HepG2 (cell line): ENCODE measurements around the gene ZNF593OS. TPM values are rescaled to one million over a fixed set of nuclear protein-coding genes. Genes with fewer than 3 reads are reported as not detected.

Experiments used
- ATAC-seq: fragments of 200-7000 bp; cut with Tn5 transposase; 3 replicates; pipeline ENCODE4 v1.9.1; 2020; ENCODE audit warnings: mild to moderate bottlenecking, moderate library complexity
- BruUV-seq: library from RNA; stranded (reverse); fragments of 400-500 nt; replicated peaks from 2 replicates; lab custom pipeline; 2021; lab: Mats Ljungman, UMichigan
- CTCF ChIA-PET: fragments of 300-600 bp; formaldehyde crosslinking; extraction: SDS; loops from one replicate; lab custom pipeline; 2021; ENCODE audit warnings: low total read pairs, inconsistent platforms, low intra/inter-chr PET ratio; lab: Yijun Ruan, JAX
- POLR2A ChIA-PET: fragments of 350-600 bp; sonication (Branson Sonifier 250); formaldehyde crosslinking; loops from one replicate; lab custom pipeline; 2020; ENCODE audit warnings: antibody characterized with exemption, inconsistent platforms; lab: Yijun Ruan, JAX
- DNase-seq: peaks from one replicate; pipeline ENCODE4 v3.0.0-alpha.2; 2015; ENCODE audit warnings: low spot score
- FAIRE-seq: peaks from 3 replicates; lab custom pipeline; 2011; peaks lifted over from hg19 to GRCh38; lab: Jason Lieb, UNC
- H2AFZ ChIP-seq: one replicate; pipeline ENCODE4 v1.6.1; 2011; ENCODE audit warnings: low read length, inconsistent platforms
- H3K27ac ChIP-seq: fragments of 300-600 bp; 3 replicates; pipeline ENCODE4 v1.8.0; 2011; ENCODE audit warnings: mixed run types, mild to moderate bottlenecking, mixed read lengths, low read length, inconsistent platforms; ENCODE audit not compliant: insufficient read depth; ENCODE audit errors: extremely low read length
- H3K27me3 ChIP-seq, 2 experiments: fragments of 200-600 bp in 1 of 2; 2 replicates in 1 of 2; 3 replicates in 1 of 2; pipeline versions ENCODE4 v1.6.0 to v1.8.0; 2011; ENCODE audit warnings: low read length in 2 of 2, mild to moderate bottlenecking in 2 of 2, moderate library complexity in 2 of 2, inconsistent platforms in 1 of 2; ENCODE audit not compliant: insufficient read depth in 2 of 2, control insufficient read depth in 1 of 2
- H3K36me3 ChIP-seq, 2 experiments: fragments of 200-600 bp in 1 of 2; replicated peaks in 1 of 2; 2 replicates in 1 of 2; 3 replicates in 1 of 2; pipeline versions ENCODE4 v1.5.1 to v1.8.0; 2011; ENCODE audit warnings: low read length in 2 of 2, inconsistent platforms in 1 of 2; ENCODE audit not compliant: insufficient read depth in 2 of 2, control insufficient read depth in 1 of 2
- H3K4me1 ChIP-seq: 2 replicates; pipeline ENCODE4 v1.5.1; 2012; ENCODE audit warnings: low read length, inconsistent platforms; ENCODE audit not compliant: insufficient read depth
- H3K4me2 ChIP-seq: 2 replicates; pipeline ENCODE4 v1.6.0; 2011; ENCODE audit warnings: low read depth, low read length, inconsistent platforms
- H3K4me3 ChIP-seq, 3 experiments: fragments of 200-600 bp in 1 of 3; sonication (generic), shearing (Covaris generic) in 1 of 3; replicated peaks in 1 of 3; 2 replicates each; pipeline ENCODE4 v1.5.1; 2011 to 2016; ENCODE audit warnings: low read length in 3 of 3, inconsistent platforms in 2 of 3, low read depth in 2 of 3, mild to moderate bottlenecking in 2 of 3, control low read depth in 1 of 3, mixed read lengths in 1 of 3; ENCODE audit not compliant: insufficient read depth in 1 of 3
- H3K79me2 ChIP-seq: one replicate; pipeline ENCODE4 v1.6.1; 2011; ENCODE audit warnings: low read length, inconsistent platforms; ENCODE audit not compliant: insufficient read depth
- H3K9ac ChIP-seq: 2 replicates; pipeline ENCODE4 v1.6.0; 2011; ENCODE audit warnings: mild to moderate bottlenecking, low read depth, low read length, inconsistent platforms; ENCODE audit not compliant: insufficient read depth
- H3K9me3 ChIP-seq: 2 replicates; pipeline ENCODE4 v1.5.1; 2012; ENCODE audit warnings: mild to moderate bottlenecking, low read length
- H4K20me1 ChIP-seq: 2 replicates; pipeline ENCODE4 v1.6.0; 2011; ENCODE audit warnings: inconsistent platforms, mild to moderate bottlenecking, low read length, moderate library complexity; ENCODE audit not compliant: insufficient read depth
- AGO1 ChIP-seq: fragments of 200-400 bp; formaldehyde crosslinking; IDR thresholded peaks from 2 replicates; pipeline ENCODE4 v1.6.1; 2017; ENCODE audit warnings: mild to moderate bottlenecking, low read depth, low read length, moderate library complexity; ENCODE audit not compliant: poor library complexity, severe bottlenecking
- EED ChIP-seq: sonication (generic); formaldehyde crosslinking; IDR thresholded peaks from 2 replicates; pipeline ENCODE4 v1.5.0; 2020; ENCODE audit warnings: mild to moderate bottlenecking, missing genetic modification reagents
- FOXO1 ChIP-seq: sonication (generic); formaldehyde crosslinking; IDR thresholded peaks from 2 replicates; pipeline ENCODE4 v1.4.0; 2020; ENCODE audit warnings: missing genetic modification reagents
- HNRNPL ChIP-seq: fragments of 200-400 bp; formaldehyde crosslinking; IDR thresholded peaks from 2 replicates; pipeline ENCODE4 v1.6.1; 2017; ENCODE audit warnings: mild to moderate bottlenecking, low read depth, low read length
- MTA3 ChIP-seq: sonication (generic); formaldehyde crosslinking; IDR thresholded peaks from 2 replicates; pipeline ENCODE4 v1.4.0; 2020; ENCODE audit warnings: missing genetic modification reagents
- MXI1 ChIP-seq: IDR thresholded peaks from 3 replicates; pipeline ENCODE4 v1.6.1; 2012; ENCODE audit warnings: low read depth, low read length, inconsistent platforms, borderline replicate concordance
- RCOR2 ChIP-seq: IDR thresholded peaks from 2 replicates; pipeline ENCODE4 v1.6.1; 2016; ENCODE audit warnings: missing biosample characterization, missing genetic modification reagents
- TAF1 ChIP-seq: sonication (generic); formaldehyde crosslinking; IDR thresholded peaks from 2 replicates; pipeline ENCODE4 v1.4.0; 2020; ENCODE audit warnings: missing genetic modification reagents
- TBX2 ChIP-seq: sonication (generic); formaldehyde crosslinking; IDR thresholded peaks from 2 replicates; pipeline ENCODE4 v1.5.0; 2020; ENCODE audit warnings: missing genetic modification reagents, mild to moderate bottlenecking, borderline replicate concordance
- ZMYM4 ChIP-seq: sonication (generic); formaldehyde crosslinking; IDR thresholded peaks from 2 replicates; pipeline ENCODE4 v1.8.1; 2023; ENCODE audit warnings: mild to moderate bottlenecking, missing genetic modification reagents
- ZNF232 ChIP-seq: sonication (generic); formaldehyde crosslinking; IDR thresholded peaks from 2 replicates; pipeline ENCODE4 v1.4.0; 2020; ENCODE audit warnings: missing genetic modification reagents, borderline replicate concordance
- ZNF326 ChIP-seq: sonication (generic); formaldehyde crosslinking; IDR thresholded peaks from 2 replicates; pipeline ENCODE4 v1.4.0; 2020; ENCODE audit warnings: missing genetic modification reagents, borderline replicate concordance
- ZNF543 ChIP-seq: sonication (generic); formaldehyde crosslinking; IDR thresholded peaks from 2 replicates; pipeline ENCODE4 v1.4.0; 2020; ENCODE audit warnings: mild to moderate bottlenecking, missing genetic modification reagents
- ZNF660 ChIP-seq: sonication (generic); formaldehyde crosslinking; IDR thresholded peaks from 2 replicates; pipeline ENCODE4 v1.5.1; 2020; ENCODE audit warnings: mild to moderate bottlenecking, low read depth, missing genetic modification reagents, borderline replicate concordance
- ZNF772 ChIP-seq: sonication (generic); formaldehyde crosslinking; IDR thresholded peaks from 2 replicates; pipeline ENCODE4 v1.5.0; 2020; ENCODE audit warnings: mild to moderate bottlenecking, missing genetic modification reagents
- WGBS: methylation state at CpG from one replicate; pipeline ENCODE4 v1.1.6; 2017; ENCODE audit warnings: low lambda C conversion rate; 5-methylcytosine and 5-hydroxymethylcytosine counted together
- in situ Hi-C: cut with HindIII; loops from 2 replicates; pipeline ENCODE4 v1.10.0; 2017; ENCODE audit warnings: low pct_unique_long_range_greater_than_20kb; ENCODE audit not compliant: extremely low pct_ligation_motif_present
- intact Hi-C: fragments of 100-400 bp; cut with micrococcal nuclease; formaldehyde crosslinking; loops from one replicate; pipeline ENCODE4 v1.10.0; 2022; ENCODE audit not compliant: unreplicated experiment
- polyA plus RNA-seq, 8 experiments: library from polyadenylated mRNA; depleted of rRNA in 3 of 8; stranded (reverse) in 7 of 8; unstranded in 1 of 8; fragments of >200 nt; fragmentation: Illumina TruSeq in 4 of 8; extraction: Trizol in 4 of 8; gene quantifications; 2 replicates each; pipeline versions ENCODE4 v1.2.1 to v1.2.3, GENCODE V29; 2011 to 2016; ENCODE audit warnings: low read depth in 4 of 8, missing spikeins in 1 of 8, mixed read lengths in 1 of 8; ENCODE audit not compliant: insufficient read depth in 1 of 8
- total RNA-seq, 5 experiments: library from RNA; depleted of rRNA; stranded (reverse); fragments of >200 nt; fragmentation: Illumina TruSeq; extraction: Trizol; gene quantifications; 2 replicates each; pipeline ENCODE4 v1.2.3, GENCODE V29; 2016; ENCODE audit warnings: low read depth in 1 of 5
- TF ChIP-seq, protein P1 (sequence below): sonication (generic); formaldehyde crosslinking; IDR thresholded peaks from 2 replicates; pipeline ENCODE4 v1.4.0; 2020; ENCODE audit warnings: missing genetic modification reagents
- TF ChIP-seq, protein P2 (sequence below): sonication (generic); IDR thresholded peaks from 2 replicates; pipeline ENCODE4 v1.6.1; 2016; ENCODE audit warnings: low read depth, borderline replicate concordance
- TF ChIP-seq, protein P3 (sequence below): sonication (generic); formaldehyde crosslinking; conservative IDR thresholded peaks from 2 replicates; pipeline ENCODE4 v1.8.0; 2022; ENCODE audit warnings: low read depth, missing genetic modification reagents

The ZNF593OS gene
- total and polyA plus RNA-seq, 2 of the 13 experiments (the other 11 are each of a cell fraction or from before 2014, with no cell fraction given): not detected

DNA sequence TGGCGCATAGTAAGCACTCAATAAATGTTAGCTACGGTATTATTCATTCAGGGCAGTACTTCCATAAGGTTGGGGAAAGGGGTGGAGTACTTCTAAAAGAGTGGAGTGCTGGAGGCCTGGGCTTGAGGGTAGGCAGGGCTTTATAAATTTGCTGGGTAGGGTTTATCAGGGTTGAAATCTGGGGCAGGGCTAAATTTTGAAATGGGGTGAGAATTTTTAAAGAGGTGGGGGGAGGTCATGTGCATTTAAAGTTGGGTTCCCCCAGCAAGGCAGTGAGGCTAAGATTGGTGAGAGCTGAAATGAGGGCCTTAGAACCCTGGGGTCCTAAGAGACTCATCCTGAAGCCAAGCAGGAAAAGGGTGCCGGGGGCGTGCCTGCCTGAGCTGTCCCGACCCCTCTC lies 28.8 kb upstream of the ZNF593OS start:
- no TSS peak for BruUV-seq
- no peaks in the 10 kb centered on the region for H4K20me1 ChIP-seq
- in situ Hi-C loops: no loop called here
- no peaks in the 10 kb centered on the region for H3K4me1 ChIP-seq
- POLR2A ChIA-PET: no interaction called here
- H3K9ac ChIP-seq: no peak overlapping the region
- no peak overlapping the region for H3K4me2 ChIP-seq
- no peaks in the 10 kb centered on the region for H3K9me3 ChIP-seq
- H2AFZ ChIP-seq: no peak overlapping the region
- no peaks in the 10 kb centered on the region for H3K79me2 ChIP-seq
- WGBS: 9% methylated on average over 4 of the region's 5 CpGs
- no peak for DNase-seq
- no peak for ATAC-seq
- CTCF ChIA-PET: no interaction called here
- no peaks in the 10 kb centered on the region for H3K36me3 ChIP-seq
- TF ChIP-seq ZNF660 (no peak), TAF1 (no peak), MTA3 (CRISPR knock-in tag) (no peak), ZMYM4 (no peak), EED (CRISPR knock-in tag) (no peak), ZNF543 (CRISPR knock-in tag) (no peak), HNRNPL (no peak), MXI1 (no peak)
- TF ChIP-seq, protein P1, sequence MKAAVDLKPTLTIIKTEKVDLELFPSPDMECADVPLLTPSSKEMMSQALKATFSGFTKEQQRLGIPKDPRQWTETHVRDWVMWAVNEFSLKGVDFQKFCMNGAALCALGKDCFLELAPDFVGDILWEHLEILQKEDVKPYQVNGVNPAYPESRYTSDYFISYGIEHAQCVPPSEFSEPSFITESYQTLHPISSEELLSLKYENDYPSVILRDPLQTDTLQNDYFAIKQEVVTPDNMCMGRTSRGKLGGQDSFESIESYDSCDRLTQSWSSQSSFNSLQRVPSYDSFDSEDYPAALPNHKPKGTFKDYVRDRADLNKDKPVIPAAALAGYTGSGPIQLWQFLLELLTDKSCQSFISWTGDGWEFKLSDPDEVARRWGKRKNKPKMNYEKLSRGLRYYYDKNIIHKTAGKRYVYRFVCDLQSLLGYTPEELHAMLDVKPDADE: no peak
- TF ChIP-seq, all 625 proteins: peak for 0
- no peak for FAIRE-seq
- H3K27ac ChIP-seq: no peak overlapping the region
- intact Hi-C loops: no loop called here
- H3K4me3 ChIP-seq: no peak overlapping the region
- peaks cover 3 to 31% of the 10 kb centered on the region in 2 experiments; a peak in 3 of 5 replicates for H3K27me3 ChIP-seq

DNA sequence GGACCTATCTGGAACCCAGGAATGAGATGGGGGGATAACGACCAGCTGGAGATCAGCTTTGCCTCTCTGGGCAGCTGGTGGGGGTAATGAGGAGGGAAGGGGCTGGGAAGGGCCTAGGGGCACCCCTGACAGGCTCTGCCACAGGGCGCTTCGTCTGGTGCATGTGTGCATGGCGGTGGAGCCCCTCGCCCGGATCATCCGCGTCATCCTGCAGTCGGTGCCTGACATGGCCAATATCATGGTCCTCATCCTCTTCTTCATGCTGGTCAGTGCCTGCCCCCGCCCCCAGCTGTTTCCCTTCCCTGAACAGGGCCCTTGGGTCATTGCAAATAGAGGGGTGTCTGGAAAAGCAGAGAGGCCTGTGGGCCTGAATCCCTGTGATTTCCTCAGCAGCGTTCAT lies 26.2 kb upstream of the ZNF593OS start:
- no peak overlapping the region for H3K4me3 ChIP-seq
- no peaks in the 10 kb centered on the region for H4K20me1 ChIP-seq
- intact Hi-C loops: no loop called here
- H3K27me3 ChIP-seq: peaks cover 1 to 31% of the 10 kb centered on the region in 2 experiments; a peak in 2 of 5 replicates
- no peak overlapping the region for H3K27ac ChIP-seq
- BruUV-seq: no TSS peak
- H3K4me2 ChIP-seq: no peak overlapping the region
- in situ Hi-C loops: no loop called here
- no peaks in the 10 kb centered on the region for H3K36me3 ChIP-seq
- CTCF ChIA-PET: no interaction called here
- WGBS: 39% methylated on average over 7 of the region's 11 CpGs
- POLR2A ChIA-PET: no interaction called here
- no peak overlapping the region for H3K9ac ChIP-seq
- H3K4me1 ChIP-seq: no peaks in the 10 kb centered on the region
- ATAC-seq: no peak; the same call in 2 of the 3 replicates
- H3K9me3 ChIP-seq: no peaks in the 10 kb centered on the region
- no peak for DNase-seq
- H3K79me2 ChIP-seq: no peaks in the 10 kb centered on the region
- FAIRE-seq: no peak
- H2AFZ ChIP-seq: no peak overlapping the region
- TF ChIP-seq, protein P2, sequence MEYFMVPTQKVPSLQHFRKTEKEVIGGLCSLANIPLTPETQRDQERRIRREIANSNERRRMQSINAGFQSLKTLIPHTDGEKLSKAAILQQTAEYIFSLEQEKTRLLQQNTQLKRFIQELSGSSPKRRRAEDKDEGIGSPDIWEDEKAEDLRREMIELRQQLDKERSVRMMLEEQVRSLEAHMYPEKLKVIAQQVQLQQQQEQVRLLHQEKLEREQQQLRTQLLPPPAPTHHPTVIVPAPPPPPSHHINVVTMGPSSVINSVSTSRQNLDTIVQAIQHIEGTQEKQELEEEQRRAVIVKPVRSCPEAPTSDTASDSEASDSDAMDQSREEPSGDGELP: no peak
- TF ChIP-seq FOXO1 (CRISPR knock-in tag): no peak
- TF ChIP-seq TBX2 (CRISPR knock-in tag): no peak
- TF ChIP-seq RCOR2 (CRISPR knock-in tag): no peak
- no peak for TF ChIP-seq ZNF772 (CRISPR knock-in tag)
- TF ChIP-seq ZNF326 (CRISPR knock-in tag): no peak
- no peak for TF ChIP-seq ZNF232
- TF ChIP-seq, protein P3, sequence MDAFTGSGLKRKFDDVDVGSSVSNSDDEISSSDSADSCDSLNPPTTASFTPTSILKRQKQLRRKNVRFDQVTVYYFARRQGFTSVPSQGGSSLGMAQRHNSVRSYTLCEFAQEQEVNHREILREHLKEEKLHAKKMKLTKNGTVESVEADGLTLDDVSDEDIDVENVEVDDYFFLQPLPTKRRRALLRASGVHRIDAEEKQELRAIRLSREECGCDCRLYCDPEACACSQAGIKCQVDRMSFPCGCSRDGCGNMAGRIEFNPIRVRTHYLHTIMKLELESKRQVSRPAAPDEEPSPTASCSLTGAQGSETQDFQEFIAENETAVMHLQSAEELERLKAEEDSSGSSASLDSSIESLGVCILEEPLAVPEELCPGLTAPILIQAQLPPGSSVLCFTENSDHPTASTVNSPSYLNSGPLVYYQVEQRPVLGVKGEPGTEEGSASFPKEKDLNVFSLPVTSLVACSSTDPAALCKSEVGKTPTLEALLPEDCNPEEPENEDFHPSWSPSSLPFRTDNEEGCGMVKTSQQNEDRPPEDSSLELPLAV (CRISPR knock-in tag): no peak
- no peak for TF ChIP-seq AGO1
